Thyroid gland (tissue), 4 donors: Measurements from ENCODE around the gene VCAN. TPM values are rescaled to one million over a fixed set of nuclear protein-coding genes. Genes with fewer than 3 reads are reported as not detected.

Experiments used
- DNase-seq, 2 donors: peaks; one replicate each; pipeline ENCODE4 v3.0.0-alpha.2; 2019
- H3K27ac ChIP-seq, 3 donors: fragments of 200-600 bp; sonication (generic); 1 replicate in 2 of 3; 2 replicates in 1 of 3; pipeline ENCODE4 v1.5.1; 2016 to 2019; ENCODE audit warnings: mild to moderate bottlenecking in 1 of 3, moderate library complexity in 1 of 3
- H3K27me3 ChIP-seq: fragments of 200-600 bp; sonication (generic); one replicate; pipeline ENCODE4 v1.5.1; 2019
- H3K36me3 ChIP-seq, 2 donors: fragments of 200-600 bp; sonication (generic); one replicate each; pipeline ENCODE4 v1.5.1; 2016 to 2019
- H3K4me1 ChIP-seq, 2 donors: fragments of 200-600 bp; sonication (generic); one replicate each; pipeline ENCODE4 v1.5.1; 2017 to 2019
- H3K4me3 ChIP-seq, 3 donors: fragments of 200-600 bp; sonication (generic); replicated peaks in 1 of 3; 1 replicate in 2 of 3; 2 replicates in 1 of 3; pipeline ENCODE4 v1.5.1; 2016; ENCODE audit warnings: mild to moderate bottlenecking in 1 of 3
- H3K9me3 ChIP-seq: fragments of 200-600 bp; sonication (generic); one replicate; pipeline ENCODE4 v1.5.1; 2017
- CTCF ChIP-seq, 6 experiments: fragments of 200-600 bp in 3 of 6; fragments of 450-650 bp in 3 of 6; sonication (generic) in 3 of 6; IDR thresholded peaks; one replicate each; pipeline ENCODE4 v1.5.1; 2016 to 2019; ENCODE audit warnings: antibody characterized with exemption in 6 of 6, mild to moderate bottlenecking in 2 of 6, inconsistent platforms in 1 of 6, moderate library complexity in 1 of 6
- POLR2A ChIP-seq, 2 donors: fragments of 450-650 bp; IDR thresholded peaks; one replicate each; pipeline ENCODE4 v1.6.1; 2017; ENCODE audit warnings: antibody characterized with exemption in 2 of 2, mild to moderate bottlenecking in 2 of 2, moderate library complexity in 1 of 2
- WGBS, 2 donors: methylation state at CpG; one replicate each; pipeline ENCODE4 v1.1.5; 2017; 5-methylcytosine and 5-hydroxymethylcytosine counted together
- intact Hi-C: fragments of 100-400 bp; cut with DNase I; formaldehyde crosslinking; loops from one replicate; pipeline ENCODE4 v1.15.1; 2023
- total RNA-seq, 4 donors: library from RNA; depleted of rRNA; stranded (reverse); fragments of >200 nt; gene quantifications; one replicate each; pipeline ENCODE4 v1.2.3, GENCODE V29; 2016

VCAN gene
- total RNA-seq, 4 donors from 2014 or later: 9.7 to 50.1 (median 33.1) TPM

- Histone ChIP-seq H3K4me1 (no peaks in the 10 kb centered on the region), H3K27ac (no peak overlapping the region), H3K36me3 (no peaks in the 10 kb centered on the region), H3K27me3 (no peaks in the 10 kb centered on the region), H3K4me3 (no peak overlapping the region), H3K9me3 (no peaks in the 10 kb centered on the region)
- no peak for TF ChIP-seq POLR2A (IDR thresholded peaks at IDR 0.05)
- no peak for TF ChIP-seq CTCF (IDR thresholded peaks at IDR 0.05)
- WGBS, 2 donors: 83 to 95% methylated on average over 1 of the region's 1 CpG
- no peak for DNase-seq
- intact Hi-C loops: no loop called here
Measured at GRCh38 chr5:83487155-83487554, 15.6 kb downstream of the VCAN start.

GRCh38 chr5:83488271-83488670 is 16.7 kb downstream of the VCAN start:
- H3K27ac ChIP-seq: no peak overlapping the region
- no peaks in the 10 kb centered on the region for H3K27me3 ChIP-seq
- WGBS, 2 donors: 42 to 60% methylated on average over 1 of the region's 1 CpG
- no peaks in the 10 kb centered on the region for H3K4me1 ChIP-seq
- intact Hi-C loops: no loop called here
- no peak for DNase-seq
- H3K4me3 ChIP-seq: no peak overlapping the region
- TF ChIP-seq POLR2A (IDR thresholded peaks at IDR 0.05) (no peak), CTCF (IDR thresholded peaks at IDR 0.05) (no peak)
- no peaks in the 10 kb centered on the region for H3K9me3 ChIP-seq
- H3K36me3 ChIP-seq: no peaks in the 10 kb centered on the region

GRCh38 chr5:83488821-83489220 is 17.3 kb downstream of the VCAN start:
- Histone ChIP-seq H3K4me3 (no peak overlapping the region), H3K27me3 (no peaks in the 10 kb centered on the region), H3K4me1 (no peaks in the 10 kb centered on the region), H3K9me3 (no peaks in the 10 kb centered on the region), H3K36me3 (no peaks in the 10 kb centered on the region), H3K27ac (no peak overlapping the region)
- no peak for DNase-seq
- intact Hi-C loops: no loop called here
- TF ChIP-seq POLR2A (IDR thresholded peaks at IDR 0.05): no peak
- TF ChIP-seq CTCF (IDR thresholded peaks at IDR 0.05): no peak

- H3K36me3 ChIP-seq: no peaks in the 10 kb centered on the region
Measured at GRCh38 chr5:83490203-83490602, 18.7 kb downstream of the VCAN start.

GRCh38 chr5:83492331-83492730 is 20.8 kb downstream of the VCAN start:
- Histone ChIP-seq H3K36me3 (no peaks in the 10 kb centered on the region), H3K9me3 (no peaks in the 10 kb centered on the region), H3K4me3 (no peak overlapping the region), H3K27ac (no peak overlapping the region), H3K4me1 (no peaks in the 10 kb centered on the region), H3K27me3 (no peaks in the 10 kb centered on the region)
- no peak for DNase-seq
- TF ChIP-seq POLR2A (IDR thresholded peaks at IDR 0.05): no peak
- TF ChIP-seq CTCF (IDR thresholded peaks at IDR 0.05): no peak
- 84 to 97% methylated on average over 1 of the region's 1 CpG for WGBS, 2 donors
- intact Hi-C loops: no loop called here

More at GRCh38 chr5:83490203-83490602, 18.7 kb downstream of the VCAN start:
- intact Hi-C loops: no loop called here
- no peaks in the 10 kb centered on the region for H3K9me3 ChIP-seq
- H3K27ac ChIP-seq: no peak overlapping the region
- H3K4me1 ChIP-seq: no peaks in the 10 kb centered on the region
- no peaks in the 10 kb centered on the region for H3K27me3 ChIP-seq
- 95 to 99% methylated on average over 9 of the region's 9 CpGs for WGBS, 2 donors
- TF ChIP-seq CTCF (IDR thresholded peaks at IDR 0.05): no peak
- TF ChIP-seq POLR2A (IDR thresholded peaks at IDR 0.05): no peak
- no peak overlapping the region for H3K4me3 ChIP-seq
- DNase-seq: no peak
